GM12878 (cell line): ENCODE measurements around the gene RASGRP3. TPM values are rescaled to one million over a fixed set of nuclear protein-coding genes. Genes with fewer than 3 reads are reported as not detected.
A peak's percentile ranks its signal among the peaks of the same experiment; 100 is the strongest.

Source experiments
- ATAC-seq: fragments of 200-7000 bp; cut with Tn5 transposase; 3 replicates; pipeline ENCODE4 v1.9.1; 2020; ENCODE audit warnings: mild to moderate bottlenecking, moderate library complexity
- BruUV-seq: library from RNA; stranded (reverse); fragments of 400-500 nt; replicated peaks from 2 replicates; lab custom pipeline; 2021; lab: Mats Ljungman, UMichigan
- CTCF ChIA-PET: fragments of 300-600 bp; sonication (Branson Sonifier 250); formaldehyde crosslinking; extraction: SDS; loops from one replicate; lab custom pipeline; 2021; ENCODE audit warnings: inconsistent platforms; lab: Yijun Ruan, JAX
- POLR2A ChIA-PET: fragments of 350-600 bp; formaldehyde crosslinking; extraction: SDS; loops from one replicate; lab custom pipeline; 2021; ENCODE audit warnings: inconsistent platforms; lab: Charles Lee
- RAD21 ChIA-PET: fragments of 300-600 bp; sonication (Branson Sonifier 250); formaldehyde crosslinking; loops from one replicate; lab custom pipeline; 2023; ENCODE audit warnings: antibody characterized with exemption; ENCODE audit not compliant: unreplicated experiment; lab: Charles Lee
- SMC1A ChIA-PET: fragments of 300-600 bp; sonication (Branson Sonifier 250); formaldehyde crosslinking; loops from one replicate; lab custom pipeline; 2023; ENCODE audit not compliant: unreplicated experiment, uncharacterized antibody; lab: Charles Lee
- DNase-seq: peaks from one replicate; pipeline ENCODE4 v3.0.0-alpha.2; 2011; ENCODE audit warnings: low read depth, low spot score
- FAIRE-seq: peaks from 3 replicates; lab custom pipeline; 2011; peaks lifted over from hg19 to GRCh38; lab: Jason Lieb, UNC
- H2AFZ ChIP-seq: 2 replicates; pipeline ENCODE4 v1.6.0; 2011; ENCODE audit warnings: low read depth, low read length, control low read depth; ENCODE audit not compliant: control insufficient read depth
- H3K27ac ChIP-seq: 2 replicates; pipeline ENCODE4 v1.5.1; 2011; ENCODE audit warnings: control low read depth; ENCODE audit not compliant: control insufficient read depth, insufficient read depth
- H3K27me3 ChIP-seq, 2 experiments: replicated peaks in 1 of 2; 2 replicates each; pipeline versions ENCODE4 v1.6.0 to v1.6.1; 2011; ENCODE audit warnings: low read length in 1 of 2; ENCODE audit not compliant: control insufficient read depth in 2 of 2, insufficient read depth in 2 of 2
- H3K36me3 ChIP-seq, 2 experiments: 2 replicates each; pipeline ENCODE4 v1.5.1; 2011; ENCODE audit warnings: low read length in 1 of 2; ENCODE audit not compliant: control insufficient read depth in 2 of 2, insufficient read depth in 2 of 2
- H3K4me1 ChIP-seq: 2 replicates; pipeline ENCODE4 v1.6.1; 2011; ENCODE audit warnings: mild to moderate bottlenecking, low read length, moderate library complexity, mixed read lengths; ENCODE audit not compliant: control insufficient read depth, insufficient read depth
- H3K4me2 ChIP-seq: 2 replicates; pipeline ENCODE4 v1.6.0; 2011; ENCODE audit warnings: control low read depth; ENCODE audit not compliant: control insufficient read depth, insufficient read depth
- H3K4me3 ChIP-seq: fragments of 200-600 bp; sonication (generic); 2 replicates; pipeline ENCODE4 v1.5.1; 2016
- H3K79me2 ChIP-seq: 2 replicates; pipeline ENCODE4 v1.6.0; 2011; ENCODE audit warnings: low read length; ENCODE audit not compliant: control insufficient read depth, insufficient read depth
- H3K9ac ChIP-seq: 2 replicates; pipeline ENCODE4 v1.8.0; 2011; ENCODE audit warnings: low read length, control low read depth, mixed read lengths; ENCODE audit not compliant: control insufficient read depth, insufficient read depth
- H3K9me3 ChIP-seq: replicated peaks from 3 replicates; pipeline ENCODE4 v1.5.1; 2011; ENCODE audit warnings: mild to moderate bottlenecking, low read length; ENCODE audit not compliant: control insufficient read depth, insufficient read depth
- H4K20me1 ChIP-seq: 2 replicates; pipeline ENCODE4 v1.6.0; 2011; ENCODE audit not compliant: control insufficient read depth, insufficient read depth
- ATF7 ChIP-seq: fragments of 450-650 bp; IDR thresholded peaks from 2 replicates; pipeline ENCODE4 v1.6.1; 2016; ENCODE audit warnings: low read depth, mild to moderate bottlenecking
- CREM ChIP-seq: IDR thresholded peaks from 2 replicates; pipeline ENCODE4 v1.6.1; 2014; ENCODE audit warnings: antibody characterized with exemption, low read depth
- CTCF ChIP-seq, 3 experiments: IDR thresholded peaks in 2 of 3; conservative IDR thresholded peaks in 1 of 3; 2 replicates each; pipeline ENCODE4 v1.5.1; 2011; ENCODE audit warnings: low read depth in 3 of 3, low read length in 3 of 3, mild to moderate bottlenecking in 3 of 3, control low read depth in 2 of 3, moderate library complexity in 2 of 3, inconsistent platforms in 1 of 3, mixed read lengths in 1 of 3; ENCODE audit not compliant: control insufficient read depth in 2 of 3, insufficient read depth in 1 of 3; ENCODE audit errors: extremely low read depth in 1 of 3
- IRF3 ChIP-seq: fragments of 450-650 bp; IDR thresholded peaks from 2 replicates; pipeline ENCODE4 v1.6.1; 2014; ENCODE audit warnings: mild to moderate bottlenecking
- KLF5 ChIP-seq: fragments of 450-650 bp; IDR thresholded peaks from 2 replicates; pipeline ENCODE4 v1.6.1; 2014; ENCODE audit warnings: mild to moderate bottlenecking; ENCODE audit not compliant: partially characterized antibody
- NBN ChIP-seq: fragments of 450-650 bp; IDR thresholded peaks from 2 replicates; pipeline ENCODE4 v1.6.1; 2016
- RAD21 ChIP-seq: IDR thresholded peaks from 2 replicates; pipeline ENCODE4 v1.6.1; 2011; ENCODE audit warnings: mild to moderate bottlenecking, low read depth, low read length, moderate library complexity; ENCODE audit not compliant: insufficient read depth
- SMC3 ChIP-seq: IDR thresholded peaks from 2 replicates; pipeline ENCODE4 v1.6.1; 2011; ENCODE audit warnings: low read length, improper control_type of control experiment, borderline replicate concordance
- ZNF384 ChIP-seq: IDR thresholded peaks from 2 replicates; pipeline ENCODE4 v1.6.1; 2012; ENCODE audit warnings: low read depth, mild to moderate bottlenecking, low read length, improper control_type of control experiment, borderline replicate concordance
- WGBS: methylation state at CpG from one replicate; pipeline ENCODE4 v1.1.6; 2016; ENCODE audit warnings: low lambda C conversion rate; ENCODE audit not compliant: insufficient replicate concordance, insufficient coverage; ENCODE audit errors: missing lambda C conversion rate; 5-methylcytosine and 5-hydroxymethylcytosine counted together
- in situ Hi-C: fragments of 300-500 bp; cut with MboI; formaldehyde crosslinking; loops from 9 replicates; pipeline ENCODE4 v1.14.3; 2018; ENCODE audit warnings: mixed read lengths
- intact Hi-C: fragments of 100-400 bp; cut with micrococcal nuclease; formaldehyde crosslinking; loops from one replicate; pipeline ENCODE4 v1.14.2; 2022; ENCODE audit not compliant: unreplicated experiment
- polyA plus RNA-seq, 11 experiments: library from polyadenylated mRNA; depleted of rRNA in 4 of 11; unstranded in 6 of 11; stranded (reverse) in 5 of 11; fragments of >200 nt; fragmentation: Nextera tagmentation in 4 of 11; fragmentation: Illumina TruSeq in 1 of 11; extraction: Ambion mirVana in 4 of 11; extraction: Trizol in 1 of 11; gene quantifications; 1 replicate in 1 of 11; 2 replicates in 10 of 11; pipeline versions ENCODE4 v1.2.1 to v1.2.3, GENCODE V29; 2011 to 2016; ENCODE audit warnings: inconsistent platforms in 2 of 11, missing spikeins in 2 of 11, low read depth in 1 of 11
- total RNA-seq, 4 experiments: library from RNA; depleted of rRNA in 3 of 4; stranded (reverse); fragments of >200 nt in 3 of 4; fragmentation: Illumina TruSeq in 1 of 4; extraction: Trizol in 1 of 4; gene quantifications; 2 replicates each; pipeline versions ENCODE4 v1.2.1 to v1.2.3, GENCODE V29; 2013 to 2021

Gene RASGRP3
- total and polyA plus RNA-seq, 10 of the 15 experiments (the other 5 are each of a cell fraction or from before 2014, with no cell fraction given), result 31.6 to 106 (median 64.7) TPM

GRCh38 chr2:33437815-33438214 lies 38.6 kb upstream of the RASGRP3 start (continued):
- TF ChIP-seq CTCF (IDR thresholded peaks at IDR 0.05 in 2 of 3, conservative IDR thresholded peaks at IDR 0.05 in 1 of 3; ENCODE audit: control insufficient read depth in 2 of 3, extremely low read depth in 1 of 3, insufficient read depth in 1 of 3, low read depth in 3 of 3, low read length in 3 of 3), result no peak

GRCh38 chr2:33441235-33441810 lies 35.1 kb upstream of the RASGRP3 start:
- Histone ChIP-seq H4K20me1 (no peaks in the 10 kb centered on the region), H3K4me3 (no peak overlapping the region), H3K79me2 (no peaks in the 10 kb centered on the region)
- peak; percentile 93 for ATAC-seq
- RAD21 ChIA-PET, result interaction anchor here (0.9 to 1.5 kb wide), 4 partner anchors 16 to 142 kb away, joined by 3 to 23 read pairs (median 4); no protein-coding TSS in a partner anchor
- WGBS, result under 1% methylated on average over 3 of the region's 3 CpGs
- intact Hi-C loops, result no loop called here
- no peak for TF ChIP-seq ATF7
- no peak for TF ChIP-seq ZNF384
- no peak for TF ChIP-seq NBN
- peak; percentile 81 for TF ChIP-seq RAD21
- TF ChIP-seq CREM, result no peak
- peak; percentile 59 to 64 (median 63) for TF ChIP-seq CTCF (IDR thresholded peaks at IDR 0.05 in 2 of 3, conservative IDR thresholded peaks at IDR 0.05 in 1 of 3; ENCODE audit: control insufficient read depth in 2 of 3, extremely low read depth in 1 of 3, insufficient read depth in 1 of 3, low read depth in 3 of 3, low read length in 3 of 3)
- peak; percentile 49; the same call in 1 of the 2 replicates for TF ChIP-seq SMC3
- no peak for TF ChIP-seq KLF5
- TF ChIP-seq IRF3, result no peak
- TF ChIP-seq, all 136 proteins: peak for 3
- Histone ChIP-seq H3K27ac (no peak overlapping the region), H3K36me3 (no peaks in the 10 kb centered on the region), H3K27me3 (no peaks in the 10 kb centered on the region), H3K4me1 (no peaks in the 10 kb centered on the region), H3K4me2 (no peak overlapping the region), H3K9me3 (no peaks in the 10 kb centered on the region), H2AFZ (no peak overlapping the region), H3K9ac (no peak overlapping the region)
- in situ Hi-C loops, result no loop called here
- ChIA-PET CTCF (interaction anchor here (0.7 to 3.1 kb wide), 9 partner anchors 9 to 145 kb away, joined by 3 to 22 read pairs (median 3); partner anchors contain the start of gene RASGRP3), SMC1A (interaction anchor here (0.6 to 6.0 kb wide), 6 partner anchors 9 to 867 kb away, joined by 3 to 46 read pairs (median 4); no protein-coding TSS in a partner anchor), POLR2A (no interaction called here)
- DNase-seq (no peak), FAIRE-seq (peak; percentile 84)
- BruUV-seq, result no TSS peak
